CD4-positive, alpha-beta T cell treated with Interleukin-17A for 1 hour (primary cell): Measurements from ENCODE around the gene ZNF45.
"Not testable (repeated sequence)": the region's sequence is repeated elsewhere in the genome, so short reads cannot be mapped to it uniquely, and the experiment has no call there.

ENCODE experiments used
- DNase-seq: peaks from one replicate; pipeline ENCODE4 v3.0.0-alpha.2; 2020

The ZNF45 gene

GRCh38 chr19:43910884-43911283, 24.2 kb downstream of the ZNF45 start:
- DNase-seq, result no peak

GRCh38 chr19:43908659-43909058, 26.4 kb downstream of the ZNF45 start:
- no peak for DNase-seq

DNA sequence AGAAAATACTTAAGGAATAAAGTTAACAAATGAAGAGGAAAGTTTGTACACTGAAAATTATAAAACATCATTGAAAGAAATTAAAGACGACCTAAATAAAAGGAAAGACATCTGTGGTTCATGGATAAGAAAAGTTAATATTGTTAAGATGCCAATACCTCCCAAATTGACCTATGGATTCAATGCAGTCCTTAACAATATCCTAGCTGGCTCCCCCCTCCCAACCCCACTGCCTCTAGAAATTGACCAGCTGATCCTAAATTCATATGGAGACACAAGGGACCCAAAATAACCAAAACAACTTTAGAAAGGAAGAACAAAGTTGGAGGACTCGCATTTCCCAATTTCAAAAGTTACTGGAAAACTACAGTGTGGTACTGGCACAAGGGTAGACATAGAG, 28.3 kb downstream of the ZNF45 start:
- no peak for DNase-seq

GRCh38 chr19:43905897-43906296, 29.2 kb downstream of the ZNF45 start:
- no peak for DNase-seq

DNA sequence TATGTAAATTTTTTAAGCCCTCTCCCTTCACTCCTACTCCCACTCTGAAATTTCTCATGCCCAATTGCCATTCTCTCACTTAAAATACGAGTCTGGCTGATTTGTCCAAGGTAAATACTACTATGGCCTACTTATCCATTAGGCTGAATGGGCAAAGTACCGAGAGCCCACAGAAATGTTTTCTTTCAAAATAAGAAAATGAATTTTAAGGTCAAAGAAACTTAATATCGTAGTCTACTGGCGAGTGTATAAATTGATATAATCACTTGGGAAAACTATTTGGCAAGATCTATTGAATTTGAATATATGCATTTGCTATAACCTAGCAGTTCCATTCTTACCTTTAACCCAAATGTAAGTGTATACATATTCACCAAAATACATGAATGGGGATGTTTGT, 32.7 kb downstream of the ZNF45 start:
- DNase-seq, result no peak

GRCh38 chr19:43901395-43902390, 33.4 kb downstream of the ZNF45 start:
- peak; percentile 76 for DNase-seq

- DNase-seq, result no peak
Measured at GRCh38 chr19:43895727-43896308, 39.3 kb downstream of the ZNF45 start.

- no peak for DNase-seq
Measured at GRCh38 chr19:43883864-43884263, 51.2 kb downstream of the ZNF45 start, which contains the start of gene ZNF404. Gene ZNF404, minus strand, starts transcription at chr19:43883964.

DNA sequence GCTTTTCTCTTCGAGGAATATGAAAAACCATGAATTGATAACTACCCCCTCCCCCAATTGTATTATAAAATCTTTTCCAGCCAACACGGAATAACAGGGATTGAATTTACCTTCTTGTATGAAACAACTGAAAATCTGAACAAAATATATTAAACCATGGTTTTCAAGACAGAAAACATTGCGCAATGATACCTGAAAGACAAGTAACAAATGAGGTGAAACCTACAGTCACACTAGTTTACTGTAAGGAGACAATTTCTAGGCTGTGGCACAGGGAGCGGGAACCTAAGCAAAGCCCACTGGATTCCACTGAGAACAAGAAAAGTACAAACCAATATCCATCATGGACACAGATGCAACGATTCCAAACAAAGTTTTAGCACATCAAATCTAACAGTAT, 54.6 kb downstream of the ZNF45 start:
- no peak for DNase-seq

GRCh38 chr19:43872547-43873336, 62.3 kb downstream of the ZNF45 start:
- DNase-seq, result no peak

GRCh38 chr19:43866923-43867322, 68.2 kb downstream of the ZNF45 start:
- DNase-seq, result not testable (repeated sequence)
